Neutrophil (primary cell): Measurements from ENCODE around the gene GCK.

ENCODE experiments used
- H3K27ac ChIP-seq: fragments of 200-600 bp; sonication (generic); 2 replicates; pipeline ENCODE4 v1.5.1; 2016; ENCODE audit warnings: mild to moderate bottlenecking, moderate library complexity
- H3K27me3 ChIP-seq: fragments of 200-600 bp; sonication (generic); 2 replicates; pipeline ENCODE4 v1.6.0; 2016; ENCODE audit warnings: mild to moderate bottlenecking
- H3K36me3 ChIP-seq: fragments of 200-600 bp; sonication (generic); 2 replicates; pipeline ENCODE4 v1.5.1; 2017
- H3K4me1 ChIP-seq, 2 experiments: fragments of 200-600 bp in 1 of 2; sonication (generic) in 1 of 2; 1 replicate in 1 of 2; 2 replicates in 1 of 2; pipeline versions ENCODE4 v1.5.1 to v1.6.1; 2013 to 2016; ENCODE audit warnings: low read depth in 1 of 2, low read length in 1 of 2, mild to moderate bottlenecking in 1 of 2, moderate library complexity in 1 of 2; ENCODE audit not compliant: control insufficient read depth in 1 of 2, insufficient read depth in 1 of 2
- H3K4me3 ChIP-seq, 2 experiments: fragments of 200-600 bp in 1 of 2; sonication (generic) in 1 of 2; 1 replicate in 1 of 2; 2 replicates in 1 of 2; pipeline ENCODE4 v1.5.1; 2013 to 2016; ENCODE audit warnings: low read depth in 1 of 2, low read length in 1 of 2, mild to moderate bottlenecking in 1 of 2, moderate library complexity in 1 of 2
- H3K9me3 ChIP-seq: fragments of 200-600 bp; sonication (generic); 2 replicates; pipeline ENCODE4 v1.5.1; 2016
- TF ChIP-seq, protein P1 (sequence below): fragments of 200-600 bp; sonication (generic); IDR thresholded peaks from 2 replicates; pipeline ENCODE4 v1.5.1; 2016; ENCODE audit warnings: antibody characterized with exemption

GCK gene

DNA sequence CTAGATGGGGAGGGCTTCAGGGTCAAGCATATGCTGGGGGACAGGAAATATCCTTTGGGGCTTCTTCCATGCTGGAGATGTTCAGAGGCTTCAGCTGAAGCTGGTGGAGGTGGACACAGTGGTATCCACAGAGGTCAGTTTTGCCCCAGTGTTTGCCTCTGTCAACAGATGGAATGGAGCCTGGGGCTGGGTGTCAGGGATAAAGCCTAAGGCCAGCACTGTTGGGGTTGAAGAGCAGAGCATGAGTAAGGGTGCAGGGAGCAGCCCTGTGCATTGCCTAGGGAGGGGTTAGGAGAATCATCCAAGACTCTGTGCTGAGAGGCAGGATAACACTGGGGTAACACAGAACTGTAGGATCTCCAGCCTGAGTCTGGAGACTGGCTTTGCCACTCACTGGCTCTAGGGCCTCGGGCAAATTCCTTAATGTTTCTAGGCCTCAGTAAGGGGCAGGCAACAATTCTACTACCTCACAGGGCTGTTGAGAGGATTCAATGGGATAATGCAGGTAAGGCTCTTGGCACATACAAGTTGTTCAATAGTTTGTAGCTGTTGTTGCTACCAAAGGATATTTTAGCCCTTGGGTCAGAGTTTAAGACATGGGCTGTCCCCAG lies 26.3 kb downstream of the GCK start:
- Histone ChIP-seq H3K27me3 (no peaks in the 10 kb centered on the region), H3K4me3 (no peak overlapping the region), H3K36me3 (no peaks in the 10 kb centered on the region), H3K4me1 (no peaks in the 10 kb centered on the region), H3K27ac (no peak overlapping the region), H3K9me3 (no peaks in the 10 kb centered on the region)
- TF ChIP-seq, protein P1, sequence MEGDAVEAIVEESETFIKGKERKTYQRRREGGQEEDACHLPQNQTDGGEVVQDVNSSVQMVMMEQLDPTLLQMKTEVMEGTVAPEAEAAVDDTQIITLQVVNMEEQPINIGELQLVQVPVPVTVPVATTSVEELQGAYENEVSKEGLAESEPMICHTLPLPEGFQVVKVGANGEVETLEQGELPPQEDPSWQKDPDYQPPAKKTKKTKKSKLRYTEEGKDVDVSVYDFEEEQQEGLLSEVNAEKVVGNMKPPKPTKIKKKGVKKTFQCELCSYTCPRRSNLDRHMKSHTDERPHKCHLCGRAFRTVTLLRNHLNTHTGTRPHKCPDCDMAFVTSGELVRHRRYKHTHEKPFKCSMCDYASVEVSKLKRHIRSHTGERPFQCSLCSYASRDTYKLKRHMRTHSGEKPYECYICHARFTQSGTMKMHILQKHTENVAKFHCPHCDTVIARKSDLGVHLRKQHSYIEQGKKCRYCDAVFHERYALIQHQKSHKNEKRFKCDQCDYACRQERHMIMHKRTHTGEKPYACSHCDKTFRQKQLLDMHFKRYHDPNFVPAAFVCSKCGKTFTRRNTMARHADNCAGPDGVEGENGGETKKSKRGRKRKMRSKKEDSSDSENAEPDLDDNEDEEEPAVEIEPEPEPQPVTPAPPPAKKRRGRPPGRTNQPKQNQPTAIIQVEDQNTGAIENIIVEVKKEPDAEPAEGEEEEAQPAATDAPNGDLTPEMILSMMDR = no peak

- no peaks in the 10 kb centered on the region for H3K4me1 ChIP-seq
- no peak overlapping the region for H3K27ac ChIP-seq
- no peaks in the 10 kb centered on the region for H3K9me3 ChIP-seq
- H3K4me3 ChIP-seq = no peak overlapping the region
- H3K36me3 ChIP-seq = no peaks in the 10 kb centered on the region
- no peaks in the 10 kb centered on the region for H3K27me3 ChIP-seq
- TF ChIP-seq, protein P1 = no peak
Measured at GRCh38 chr7:44162179-44162578, 27.1 kb downstream of the GCK start.

DNA sequence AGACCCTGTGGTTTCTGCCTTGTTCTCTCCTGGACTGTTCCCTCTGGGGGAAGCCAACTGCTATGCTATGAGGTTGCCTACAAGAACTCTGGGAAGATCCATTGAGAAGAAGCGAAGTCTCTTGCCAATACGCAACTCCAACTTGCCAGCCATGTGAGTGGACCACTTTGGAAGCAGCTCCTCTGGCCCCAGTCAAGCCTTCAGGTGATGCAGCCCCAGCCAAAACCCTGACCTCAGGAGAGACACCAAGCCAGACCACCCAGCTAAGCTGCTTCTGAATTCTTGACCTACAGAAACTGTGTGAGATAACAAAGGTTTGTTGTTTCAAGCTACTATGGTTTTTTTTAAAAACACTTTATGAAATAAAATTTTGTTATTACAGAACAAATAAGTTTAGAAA lies 27.9 kb downstream of the GCK start:
- H3K36me3 ChIP-seq = no peaks in the 10 kb centered on the region
- H3K9me3 ChIP-seq = no peaks in the 10 kb centered on the region
- H3K27ac ChIP-seq = no peak overlapping the region
- H3K4me1 ChIP-seq = no peaks in the 10 kb centered on the region
- H3K4me3 ChIP-seq = no peak overlapping the region
- H3K27me3 ChIP-seq = no peaks in the 10 kb centered on the region
- TF ChIP-seq, protein P1 = no peak

- Histone ChIP-seq H3K4me3 (no peak overlapping the region), H3K27me3 (no peaks in the 10 kb centered on the region), H3K27ac (no peak overlapping the region), H3K36me3 (no peaks in the 10 kb centered on the region), H3K9me3 (no peaks in the 10 kb centered on the region), H3K4me1 (no peaks in the 10 kb centered on the region)
- TF ChIP-seq, protein P1 = no peak
Measured at GRCh38 chr7:44159824-44160630, 29.2 kb downstream of the GCK start.

DNA sequence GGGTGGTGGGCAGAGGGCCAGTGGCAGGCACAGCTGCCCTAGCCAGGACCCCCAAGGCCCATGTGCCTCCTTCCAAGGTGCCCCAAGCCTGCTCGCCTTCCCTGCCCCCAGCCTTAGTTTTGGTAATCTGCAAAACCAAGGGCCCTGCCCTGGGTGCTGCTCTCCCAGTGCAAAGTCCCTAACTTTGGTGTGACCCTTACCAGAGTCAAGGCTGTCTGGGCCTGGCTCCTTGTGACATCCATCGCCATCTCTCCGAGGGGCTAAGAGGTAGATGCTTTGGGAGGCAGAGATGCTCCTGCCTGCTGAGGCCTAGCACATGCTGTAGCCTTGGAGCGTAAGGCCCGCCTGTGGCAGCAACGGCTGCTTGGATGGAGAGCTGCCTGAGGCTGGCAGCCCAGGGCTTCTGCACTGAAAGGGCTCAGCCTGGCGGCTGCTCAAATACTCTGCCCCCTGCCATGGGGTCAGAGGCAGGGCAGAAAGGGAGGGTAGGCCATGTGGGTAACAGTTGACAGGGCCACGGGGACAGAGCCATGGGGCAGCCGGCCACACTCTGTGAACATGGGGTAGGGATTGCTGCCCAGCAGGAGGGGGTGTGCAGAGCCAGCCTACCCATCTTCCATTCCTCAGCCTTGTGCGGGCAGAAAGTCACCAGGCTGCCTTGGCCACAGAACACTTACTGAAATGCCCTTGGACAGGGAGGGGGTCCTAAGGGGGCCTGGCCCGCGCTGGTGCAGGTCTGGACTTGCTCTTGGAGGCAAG lies 30.2 kb downstream of the GCK start:
- Histone ChIP-seq H3K27me3 (no peaks in the 10 kb centered on the region), H3K36me3 (no peaks in the 10 kb centered on the region), H3K4me3 (no peak overlapping the region), H3K27ac (no peak overlapping the region), H3K4me1 (no peaks in the 10 kb centered on the region), H3K9me3 (no peaks in the 10 kb centered on the region)
- TF ChIP-seq, protein P1 = no peak
